Mononuclear cell (primary cell): ENCODE data around the gene STX5. TPM values are rescaled to one million over a fixed set of nuclear protein-coding genes. Genes with fewer than 3 reads are reported as not detected.
"Not testable (repeated sequence)": the region's sequence is repeated elsewhere in the genome, so short reads cannot be mapped to it uniquely, and the experiment has no call there.

Source experiments
- H3K27me3 ChIP-seq: 2 replicates; pipeline ENCODE4 v1.6.0; 2011; ENCODE audit warnings: low read length, control low read depth; ENCODE audit not compliant: insufficient read depth
- H3K4me1 ChIP-seq: 2 replicates; pipeline ENCODE4 v1.5.1; 2011; ENCODE audit warnings: mild to moderate bottlenecking, low read length, control low read depth; ENCODE audit not compliant: insufficient read depth
- H3K4me3 ChIP-seq: 2 replicates; pipeline ENCODE4 v1.5.1; 2011; ENCODE audit warnings: mild to moderate bottlenecking, low read length, moderate library complexity
- H3K9me3 ChIP-seq: 2 replicates; pipeline ENCODE4 v1.5.1; 2011; ENCODE audit warnings: low read depth, mild to moderate bottlenecking, control low read depth, low read length
- total RNA-seq: library from RNA; depleted of rRNA; stranded (reverse); fragments of >200 nt; gene quantifications from one replicate; pipeline ENCODE4 v1.2.3, GENCODE V29; 2012

Gene STX5
- 48.2 TPM for total RNA-seq

GRCh38 chr11:62831520-62832335 is at the start of gene STX5:
STX5 (minus strand) TSS chr11:62832051; CDS start chr11:62831243, 808 bp downstream.
- Histone ChIP-seq H3K4me1 (peaks cover 38% of the 10 kb centered on the region), H3K9me3 (no peaks in the 10 kb centered on the region), H3K27me3 (no peaks in the 10 kb centered on the region), H3K4me3 (peak within 1 kb of the TSS; percentile 94)

GRCh38 chr11:62880803-62881578 is 49.1 kb upstream of the STX5 start, which contains the start of gene SLC3A2:
SLC3A2 (plus strand) TSS chr11:62880896; CDS start chr11:62881024, 128 bp downstream.
- Histone ChIP-seq H3K9me3 (no peaks in the 10 kb centered on the region), H3K4me3 (peak within 1 kb of the TSS; percentile 95), H3K4me1 (peaks cover 37% of the 10 kb centered on the region), H3K27me3 (no peaks in the 10 kb centered on the region)

GRCh38 chr11:62880231-62880802 is 48.5 kb upstream of the STX5 start:
- H3K4me1 ChIP-seq, result peaks cover 37% of the 10 kb centered on the region
- H3K4me3 ChIP-seq, result peak overlapping the region; percentile 95

GRCh38 chr11:62879235-62879978 is 47.6 kb upstream of the STX5 start:
- Histone ChIP-seq H3K9me3 (no peaks in the 10 kb centered on the region), H3K27me3 (no peaks in the 10 kb centered on the region), H3K4me3 (no peak overlapping the region), H3K4me1 (peaks cover 37% of the 10 kb centered on the region)

More at GRCh38 chr11:62880231-62880802, 48.5 kb upstream of the STX5 start:
- H3K27me3 ChIP-seq, result no peaks in the 10 kb centered on the region
- no peaks in the 10 kb centered on the region for H3K9me3 ChIP-seq

- H3K4me3 ChIP-seq, result no peak overlapping the region
These were observed 44.9 kb upstream of the STX5 start for GRCh38 chr11:62876712-62877111.

GRCh38 chr11:62875698-62876478 is 44.0 kb upstream of the STX5 start:
- no peak overlapping the region for H3K4me3 ChIP-seq

More at GRCh38 chr11:62876712-62877111, 44.9 kb upstream of the STX5 start:
- H3K4me1 ChIP-seq, result peaks cover 14% of the 10 kb centered on the region
- no peaks in the 10 kb centered on the region for H3K9me3 ChIP-seq
- no peaks in the 10 kb centered on the region for H3K27me3 ChIP-seq

GRCh38 chr11:62874851-62875250 is 43.0 kb upstream of the STX5 start:
- H3K9me3 ChIP-seq, result no peaks in the 10 kb centered on the region
- H3K4me3 ChIP-seq, result no peak overlapping the region
- H3K4me1 ChIP-seq, result peaks cover 6% of the 10 kb centered on the region
- no peaks in the 10 kb centered on the region for H3K27me3 ChIP-seq

More at GRCh38 chr11:62875698-62876478, 44.0 kb upstream of the STX5 start:
- H3K27me3 ChIP-seq, result no peaks in the 10 kb centered on the region
- no peaks in the 10 kb centered on the region for H3K9me3 ChIP-seq
- peaks cover 13% of the 10 kb centered on the region for H3K4me1 ChIP-seq

- Histone ChIP-seq H3K9me3 (no peaks in the 10 kb centered on the region), H3K4me3 (no peak overlapping the region), H3K27me3 (no peaks in the 10 kb centered on the region), H3K4me1 (peaks cover 4% of the 10 kb centered on the region)
These were observed 33.8 kb upstream of the STX5 start for GRCh38 chr11:62865635-62866034.

GRCh38 chr11:62863687-62864335 is 32.0 kb upstream of the STX5 start:
- Histone ChIP-seq H3K4me1 (peaks cover 4% of the 10 kb centered on the region), H3K4me3 (no peak overlapping the region), H3K9me3 (no peaks in the 10 kb centered on the region), H3K27me3 (no peaks in the 10 kb centered on the region)

GRCh38 chr11:62861564-62862192 is 29.8 kb upstream of the STX5 start:
- H3K4me1 ChIP-seq, result peaks cover 14% of the 10 kb centered on the region
- H3K9me3 ChIP-seq, H3K4me3 ChIP-seq, H3K27me3 ChIP-seq: not testable (repeated sequence)

- Histone ChIP-seq H3K27me3 (no peaks in the 10 kb centered on the region), H3K4me3 (no peak overlapping the region)
These were observed 29.1 kb upstream of the STX5 start for GRCh38 chr11:62860835-62861563.

GRCh38 chr11:62859281-62859703 is 27.4 kb upstream of the STX5 start:
- H3K4me3 ChIP-seq, H3K9me3 ChIP-seq, H3K27me3 ChIP-seq: not testable (repeated sequence)
- peaks cover 31% of the 10 kb centered on the region for H3K4me1 ChIP-seq

More at GRCh38 chr11:62860835-62861563, 29.1 kb upstream of the STX5 start:
- Histone ChIP-seq H3K4me1 (peaks cover 20% of the 10 kb centered on the region), H3K9me3 (no peaks in the 10 kb centered on the region)
